Osteoblast (primary cell): ENCODE measurements around the gene SIGLEC10. TPM values are rescaled to one million over a fixed set of nuclear protein-coding genes. Genes with fewer than 3 reads are reported as not detected.
A peak's percentile ranks its signal among the peaks of the same experiment; 100 is the strongest.

Source experiments
- DNase-seq: peaks from one replicate; pipeline ENCODE4 v3.0.0; 2011; ENCODE audit warnings: low spot score, mixed read lengths; ENCODE audit not compliant: insufficient read length; ENCODE audit errors: missing footprints
- H2AFZ ChIP-seq: 2 replicates; pipeline ENCODE4 v1.6.0; 2011; ENCODE audit warnings: mild to moderate bottlenecking, low read length
- H3K27ac ChIP-seq: 2 replicates; pipeline ENCODE4 v1.5.1; 2011; ENCODE audit warnings: mild to moderate bottlenecking, low read depth, low read length, moderate library complexity
- H3K27me3 ChIP-seq: 2 replicates; pipeline ENCODE4 v1.6.0; 2012; ENCODE audit warnings: mild to moderate bottlenecking, control low read depth, inconsistent platforms, low read length, moderate library complexity; ENCODE audit not compliant: insufficient read depth
- H3K36me3 ChIP-seq: 2 replicates; pipeline ENCODE4 v1.5.1; 2011; ENCODE audit warnings: mild to moderate bottlenecking, low read length, control low read depth, moderate library complexity; ENCODE audit not compliant: insufficient read depth
- H3K4me1 ChIP-seq: 2 replicates; pipeline ENCODE4 v1.5.1; 2011; ENCODE audit warnings: mild to moderate bottlenecking, low read length, control low read depth, moderate library complexity; ENCODE audit not compliant: insufficient read depth
- H3K4me2 ChIP-seq: 2 replicates; pipeline ENCODE4 v1.6.0; 2011; ENCODE audit warnings: mild to moderate bottlenecking, low read length; ENCODE audit not compliant: insufficient read depth
- H3K4me3 ChIP-seq: fragments of 200-600 bp; sonication (generic); 3 replicates; pipeline ENCODE4 v1.5.1; 2012; ENCODE audit warnings: mild to moderate bottlenecking, low read length, inconsistent platforms; ENCODE audit not compliant: insufficient read depth
- H3K79me2 ChIP-seq: 2 replicates; pipeline ENCODE4 v1.6.0; 2012; ENCODE audit warnings: mild to moderate bottlenecking, low read length, control low read depth, inconsistent platforms; ENCODE audit not compliant: insufficient read depth
- H3K9me3 ChIP-seq: 2 replicates; pipeline ENCODE4 v1.5.1; 2011; ENCODE audit warnings: low read depth, low read length, control low read depth
- H4K20me1 ChIP-seq: 2 replicates; pipeline ENCODE4 v1.6.0; 2012; ENCODE audit warnings: mild to moderate bottlenecking, low read length, control low read depth; ENCODE audit not compliant: insufficient read depth
- total RNA-seq: library from RNA; depleted of rRNA; stranded (reverse); fragments of >200 nt; gene quantifications from 2 replicates; pipeline ENCODE4 v1.2.3, GENCODE V29; 2012
- TF ChIP-seq, protein P1 (sequence below): IDR thresholded peaks from 2 replicates; pipeline ENCODE4 v1.5.1; 2011; ENCODE audit warnings: mild to moderate bottlenecking, low read depth, low read length, moderate library complexity; ENCODE audit errors: extremely low read depth

Gene SIGLEC10
- total RNA-seq, 1 donor = not detected

DNA sequence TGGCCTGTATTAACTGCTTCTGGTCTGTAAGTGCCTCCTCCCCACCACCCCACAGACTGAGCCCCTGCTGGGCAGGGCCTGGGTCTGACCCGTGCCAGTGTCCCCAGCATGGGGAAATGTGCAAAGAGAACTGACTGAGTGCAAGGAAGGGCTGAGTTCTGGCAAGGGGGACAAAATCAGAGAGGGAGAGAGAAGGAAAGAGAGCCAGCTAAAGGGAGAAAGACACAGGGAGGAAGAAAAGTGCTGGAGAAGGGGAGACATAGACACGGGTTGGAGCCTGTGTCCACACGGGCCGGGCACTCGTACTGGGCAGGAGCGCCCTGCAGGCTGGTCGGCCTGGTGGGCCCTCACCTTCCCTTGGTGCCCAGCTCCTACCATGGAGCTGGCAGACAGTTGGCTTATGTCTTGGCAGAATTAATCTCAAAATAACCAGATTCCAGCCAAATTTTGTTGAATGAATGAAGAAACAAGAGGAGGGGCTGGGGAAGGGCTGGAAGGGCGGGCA lies 46.2 kb downstream of the SIGLEC10 start:
- no peak overlapping the region for H2AFZ ChIP-seq
- H3K4me2 ChIP-seq = no peak overlapping the region
- no peaks in the 10 kb centered on the region for H3K27me3 ChIP-seq
- no peaks in the 10 kb centered on the region for H3K36me3 ChIP-seq
- no peaks in the 10 kb centered on the region for H4K20me1 ChIP-seq
- H3K27ac ChIP-seq = no peak overlapping the region
- no peaks in the 10 kb centered on the region for H3K79me2 ChIP-seq
- TF ChIP-seq, protein P1, sequence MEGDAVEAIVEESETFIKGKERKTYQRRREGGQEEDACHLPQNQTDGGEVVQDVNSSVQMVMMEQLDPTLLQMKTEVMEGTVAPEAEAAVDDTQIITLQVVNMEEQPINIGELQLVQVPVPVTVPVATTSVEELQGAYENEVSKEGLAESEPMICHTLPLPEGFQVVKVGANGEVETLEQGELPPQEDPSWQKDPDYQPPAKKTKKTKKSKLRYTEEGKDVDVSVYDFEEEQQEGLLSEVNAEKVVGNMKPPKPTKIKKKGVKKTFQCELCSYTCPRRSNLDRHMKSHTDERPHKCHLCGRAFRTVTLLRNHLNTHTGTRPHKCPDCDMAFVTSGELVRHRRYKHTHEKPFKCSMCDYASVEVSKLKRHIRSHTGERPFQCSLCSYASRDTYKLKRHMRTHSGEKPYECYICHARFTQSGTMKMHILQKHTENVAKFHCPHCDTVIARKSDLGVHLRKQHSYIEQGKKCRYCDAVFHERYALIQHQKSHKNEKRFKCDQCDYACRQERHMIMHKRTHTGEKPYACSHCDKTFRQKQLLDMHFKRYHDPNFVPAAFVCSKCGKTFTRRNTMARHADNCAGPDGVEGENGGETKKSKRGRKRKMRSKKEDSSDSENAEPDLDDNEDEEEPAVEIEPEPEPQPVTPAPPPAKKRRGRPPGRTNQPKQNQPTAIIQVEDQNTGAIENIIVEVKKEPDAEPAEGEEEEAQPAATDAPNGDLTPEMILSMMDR = no peak
- DNase-seq = no peak
- no peak overlapping the region for H3K4me3 ChIP-seq
- peaks cover 9% of the 10 kb centered on the region for H3K4me1 ChIP-seq
- H3K9me3 ChIP-seq = no peaks in the 10 kb centered on the region

DNA sequence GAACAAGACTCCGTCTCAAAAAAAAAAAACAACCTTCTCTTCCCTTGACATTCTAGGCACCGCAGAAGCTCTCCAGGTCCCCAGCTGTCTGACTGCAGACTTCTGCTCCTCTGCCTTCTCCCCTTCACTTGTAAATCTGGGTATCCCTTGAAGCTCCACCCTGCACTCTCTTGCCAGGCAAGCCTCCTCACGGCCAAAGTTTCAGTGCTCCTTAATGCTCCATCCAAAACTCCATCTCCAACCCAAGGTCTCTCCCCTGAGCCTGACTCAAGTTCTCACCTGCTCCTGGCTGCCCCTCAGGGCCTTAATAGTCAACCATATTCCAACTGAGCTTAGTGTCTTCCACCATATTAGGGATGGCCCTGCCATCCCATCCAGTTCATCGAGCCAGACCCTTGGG lies 47.2 kb downstream of the SIGLEC10 start:
- H3K4me2 ChIP-seq = no peak overlapping the region
- no peak overlapping the region for H3K27ac ChIP-seq
- DNase-seq = no peak
- no peaks in the 10 kb centered on the region for H3K9me3 ChIP-seq
- H4K20me1 ChIP-seq = no peaks in the 10 kb centered on the region
- H2AFZ ChIP-seq = no peak overlapping the region
- H3K4me3 ChIP-seq = no peak overlapping the region
- H3K36me3 ChIP-seq = no peaks in the 10 kb centered on the region
- H3K79me2 ChIP-seq = peaks cover 9% of the 10 kb centered on the region
- H3K4me1 ChIP-seq = peaks cover 17% of the 10 kb centered on the region
- H3K27me3 ChIP-seq = no peaks in the 10 kb centered on the region
- TF ChIP-seq, protein P1 = no peak

DNA sequence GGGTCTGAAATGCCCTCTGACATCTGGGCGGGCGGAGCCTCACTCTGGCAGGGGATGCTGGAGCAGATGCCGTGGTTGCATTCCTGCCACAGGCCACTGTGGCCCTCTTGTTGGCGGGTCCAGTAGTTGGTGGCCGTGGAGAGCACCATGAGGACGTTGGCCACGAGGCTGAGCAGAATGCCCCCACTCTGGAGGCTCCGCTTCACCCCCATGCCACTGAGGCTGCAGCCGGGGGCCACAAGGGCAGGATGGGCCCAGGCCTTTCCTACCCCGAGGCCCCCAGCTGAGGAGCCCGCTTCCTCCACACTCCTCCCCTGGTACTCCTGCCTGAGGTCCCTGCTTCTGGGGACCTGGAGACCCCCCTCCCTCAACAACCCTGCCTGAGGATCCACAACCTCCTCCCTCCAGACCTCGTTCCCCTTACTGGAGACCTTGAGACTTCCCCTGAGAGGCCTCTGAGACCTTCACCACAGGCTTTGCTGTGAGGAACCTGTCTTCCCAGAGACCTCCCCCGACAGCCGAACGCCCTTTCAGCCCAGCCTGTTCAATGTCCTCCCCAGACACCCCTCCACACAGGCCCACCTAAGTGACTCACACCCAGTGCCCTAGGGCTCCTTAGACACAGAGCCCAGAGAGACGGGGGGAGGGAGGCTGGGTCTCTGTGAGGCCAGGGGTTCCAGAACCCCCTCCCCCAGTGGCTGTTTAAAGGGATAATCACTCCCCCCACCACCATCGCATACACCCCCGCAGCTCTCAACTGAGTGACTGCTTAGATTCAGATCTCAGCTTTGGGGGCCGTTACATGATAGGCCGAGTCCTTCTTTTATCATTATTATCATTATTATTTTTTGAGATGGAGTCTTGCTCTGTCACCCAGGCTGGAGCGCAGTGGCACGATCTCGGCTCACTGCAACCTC lies 48.8 kb downstream of the SIGLEC10 start, which contains the start of gene CLDND2:
CLDND2 (minus strand) TSS at position 638 of the 917 bp plus-strand sequence; CDS start at position 212, 426 bp downstream.
- H3K4me1 ChIP-seq = peaks cover 28% of the 10 kb centered on the region

More for the DNA sequence above, 48.8 kb downstream of the SIGLEC10 start, which contains the start of gene CLDND2:
- peak; percentile 66 for DNase-seq
- TF ChIP-seq, protein P1 = no peak
- Histone ChIP-seq H3K27me3 (no peaks in the 10 kb centered on the region), H3K4me3 (peak within 1 kb of the TSS; percentile 99), H2AFZ (peak within 1 kb of the TSS; percentile 92), H3K79me2 (peaks cover 22% of the 10 kb centered on the region), H3K9me3 (no peaks in the 10 kb centered on the region), H3K4me2 (peak within 1 kb of the TSS; percentile 100), H3K27ac (peak within 1 kb of the TSS; percentile 70), H3K36me3 (no peaks in the 10 kb centered on the region), H4K20me1 (no peaks in the 10 kb centered on the region)
